HG02678 (cell line): ENCODE measurements around the gene TALDO1.

Experiments used
- ATAC-seq: cut with Tn5 transposase; IDR thresholded peaks from one replicate; pipeline ENCODE4 v1.9.1; 2021; ENCODE audit warnings: mild to moderate bottlenecking, moderate library complexity; ENCODE audit not compliant: unreplicated experiment

The TALDO1 gene

DNA sequence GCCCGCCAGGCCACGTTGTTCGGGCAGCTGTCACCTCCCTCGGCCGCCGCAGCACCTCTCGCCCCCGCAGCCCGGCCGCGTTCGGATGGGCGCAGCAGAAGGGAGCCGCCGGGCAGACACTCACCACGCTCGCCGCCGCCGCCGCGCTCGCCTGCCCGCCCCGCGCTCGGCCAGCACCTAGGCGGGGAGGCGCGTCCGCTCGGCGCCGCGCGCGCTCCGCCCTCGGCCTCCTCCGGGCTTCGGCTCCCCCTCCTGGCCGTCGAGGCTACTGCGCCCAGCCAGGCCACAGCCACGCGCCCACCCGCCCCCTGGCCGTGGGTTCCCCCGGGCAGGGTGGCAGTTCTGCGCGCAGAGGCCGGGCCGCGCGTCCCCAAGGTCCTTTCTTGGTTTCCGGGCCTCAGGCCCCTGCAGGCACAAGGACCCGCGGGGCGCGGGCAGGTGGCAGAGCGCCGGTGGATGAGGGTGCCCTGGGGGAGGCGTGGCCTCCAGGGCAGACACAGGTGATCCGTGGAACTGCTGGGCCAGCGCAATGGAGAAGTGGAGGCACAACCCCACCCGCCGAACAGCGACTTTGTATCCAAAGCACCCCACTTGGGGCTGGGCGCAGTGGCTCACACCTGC, 50.9 kb downstream of the TALDO1 start, which contains the start of gene SLC25A22:
Gene SLC25A22 (minus strand): TSS at position 189 of the 621 bp plus-strand sequence. CDS start 3,275 bp downstream, outside the sequence.
- peak; percentile 62 for ATAC-seq

DNA sequence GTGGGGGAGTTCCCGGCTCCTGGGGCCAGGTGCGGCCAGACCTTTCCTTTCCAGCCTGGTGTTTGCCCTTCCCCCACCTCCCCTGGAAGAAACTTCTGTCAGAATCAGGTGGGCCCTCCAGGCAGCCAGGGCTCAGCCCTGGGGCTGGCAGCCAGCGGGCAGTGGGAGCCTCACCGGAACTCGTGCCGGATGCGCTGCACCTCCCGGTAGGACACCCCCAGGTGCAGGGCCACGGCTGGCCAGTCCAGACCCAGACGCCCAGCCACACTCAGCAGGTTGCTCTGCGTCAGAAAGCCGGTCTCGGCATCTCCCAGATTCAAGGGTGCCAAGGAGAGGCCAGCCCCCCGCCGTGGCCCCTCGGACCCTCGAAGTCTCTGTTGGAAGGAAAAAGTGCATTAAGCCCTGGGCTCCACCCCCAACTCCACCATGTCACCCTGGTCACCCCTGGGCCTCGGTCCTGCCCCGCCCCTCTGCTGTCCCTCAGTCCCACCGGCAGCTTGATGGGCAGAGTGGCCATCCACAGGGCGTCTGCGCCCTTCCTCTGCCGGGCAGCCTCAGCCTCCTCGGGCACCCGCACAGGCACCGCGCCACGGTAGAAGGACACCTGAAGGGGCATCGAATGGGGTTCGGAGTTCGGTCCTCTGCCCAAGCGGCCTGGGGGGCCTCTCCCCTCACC, 52.5 kb downstream of the TALDO1 start:
- no peak for ATAC-seq

DNA sequence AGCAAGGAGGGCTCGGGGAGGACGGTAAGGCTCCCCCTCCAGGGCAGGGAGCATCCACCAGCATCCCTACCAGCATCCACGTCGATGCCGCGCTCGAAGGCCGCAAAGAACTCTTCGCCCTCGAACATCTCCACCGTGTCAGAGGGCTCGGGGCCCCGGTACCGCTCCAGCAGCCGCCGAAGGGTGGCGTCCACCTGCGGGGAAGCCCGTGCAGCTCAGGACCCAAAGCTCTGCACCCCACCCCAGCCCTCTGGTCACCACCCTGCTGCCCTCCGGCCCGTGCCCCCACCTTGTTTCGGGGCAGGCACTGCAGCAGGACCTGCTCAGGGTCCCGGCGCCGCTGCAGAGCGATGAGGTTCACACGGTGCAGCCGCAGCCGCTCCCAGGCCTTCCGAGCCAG, 53.2 kb downstream of the TALDO1 start:
- ATAC-seq, result no peak

DNA sequence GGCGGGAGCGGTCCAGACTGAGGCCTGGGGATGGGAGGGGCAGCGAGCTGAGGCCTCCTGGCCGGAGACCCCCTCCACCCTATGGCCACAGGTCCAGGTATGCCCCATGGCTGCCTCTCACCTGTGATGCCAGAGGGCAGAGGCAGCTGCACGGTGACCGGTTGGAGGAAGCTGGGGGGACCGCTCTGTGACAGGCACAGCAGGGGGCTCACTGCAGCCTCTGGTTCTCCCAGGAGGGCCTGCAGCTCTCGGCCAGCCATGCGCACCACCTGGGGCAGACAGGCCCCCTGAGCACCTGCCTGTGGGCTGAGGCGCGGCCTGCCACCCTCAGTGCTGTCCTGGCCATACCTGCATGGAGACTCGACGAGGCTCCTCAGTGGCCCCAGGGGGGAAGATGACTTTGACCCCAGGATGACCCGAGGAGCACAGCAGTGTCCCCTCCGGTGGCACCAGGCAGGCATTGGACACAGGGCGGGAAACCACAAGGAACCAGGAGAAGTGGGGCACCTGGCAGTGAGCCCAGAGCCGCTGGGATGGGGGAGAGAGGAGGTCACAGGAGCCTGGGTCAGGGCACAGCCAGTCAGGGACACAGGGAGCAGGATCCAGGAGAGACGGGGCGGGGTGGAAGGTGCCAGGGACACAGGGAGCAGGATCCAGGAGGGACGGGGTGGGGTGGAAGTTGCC, 54.0 kb downstream of the TALDO1 start:
- ATAC-seq, result no peak

DNA sequence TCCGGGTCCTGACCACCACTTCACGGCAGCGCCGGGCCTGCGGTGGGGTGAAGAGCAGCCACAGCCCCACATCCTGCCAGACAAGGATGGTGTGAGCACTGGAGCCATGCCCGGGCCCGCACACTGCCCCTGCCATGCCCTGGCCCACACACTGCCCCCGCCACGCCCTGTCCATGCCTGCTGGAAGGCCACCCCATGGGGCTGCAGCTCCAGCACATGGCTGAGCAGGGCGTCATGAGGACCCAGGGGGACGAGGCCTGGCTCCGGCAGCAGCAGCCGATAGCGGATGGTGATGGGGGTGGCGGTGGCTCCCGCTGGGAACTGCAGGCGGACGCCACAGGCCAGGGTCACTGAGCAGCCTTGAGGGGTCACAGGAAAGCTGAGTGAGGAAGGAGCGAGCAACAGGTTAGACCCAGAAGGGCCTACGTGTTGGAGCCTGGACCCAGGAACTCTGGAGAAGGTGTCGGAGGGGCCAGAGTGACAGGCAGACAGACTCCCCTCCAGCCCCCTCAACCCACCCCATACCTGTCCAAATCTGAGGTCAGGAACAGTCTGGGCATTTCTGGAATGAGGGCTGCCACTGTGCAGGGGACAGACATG, 54.9 kb downstream of the TALDO1 start:
- no peak for ATAC-seq

DNA sequence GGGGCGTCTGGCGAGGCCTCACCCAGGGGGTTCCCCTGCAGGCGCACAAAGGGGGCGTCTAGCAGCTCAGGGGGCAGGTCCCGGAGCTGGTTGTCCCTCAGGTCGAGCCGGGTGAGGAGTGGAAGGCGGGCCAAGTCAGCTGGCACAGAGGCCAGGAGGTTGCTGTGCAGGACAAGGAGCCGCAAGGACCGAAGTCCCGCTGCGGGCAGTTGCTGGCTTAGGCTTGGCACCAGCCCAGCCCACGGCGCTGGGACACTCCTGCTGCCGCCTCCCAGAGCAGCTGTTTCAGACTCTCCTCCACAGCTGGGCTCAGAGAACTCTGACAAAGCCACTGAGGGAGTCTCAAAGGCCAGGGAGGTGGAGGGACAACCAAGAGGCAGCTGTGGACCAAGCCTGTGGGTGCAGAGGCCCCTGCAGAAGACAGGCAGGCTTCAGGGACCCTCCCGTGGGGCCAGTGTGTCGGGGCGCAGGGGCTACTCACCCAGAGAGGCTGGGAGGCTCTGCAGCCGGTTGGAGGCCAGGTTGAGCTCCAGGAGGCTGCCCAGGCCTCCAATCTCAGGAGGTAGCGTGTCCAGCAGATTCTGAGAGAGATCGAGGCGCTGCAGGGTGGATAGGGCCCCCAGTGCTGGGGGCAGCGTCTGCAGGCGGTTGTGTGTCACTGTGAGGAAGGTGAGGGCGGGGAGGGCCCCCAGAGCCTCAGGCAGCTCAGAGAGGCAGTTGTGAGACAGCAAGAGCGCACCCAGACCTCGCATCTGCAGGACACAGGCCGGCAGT, 55.6 kb downstream of the TALDO1 start:
- ATAC-seq, result no peak

DNA sequence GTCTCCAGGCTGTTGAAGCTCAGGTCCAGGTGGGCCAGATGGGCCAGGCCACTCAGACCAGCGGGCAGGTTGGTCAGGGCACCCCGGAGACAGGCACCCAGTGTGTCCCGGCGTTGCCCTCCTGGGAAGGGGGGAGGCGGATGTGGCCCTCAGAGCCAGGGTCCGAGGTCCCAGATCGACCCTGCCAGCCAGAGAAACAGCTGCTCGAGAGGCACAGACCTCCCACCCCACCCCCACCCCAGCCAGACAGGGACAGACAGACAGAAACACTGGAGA, 56.1 kb downstream of the TALDO1 start:
- ATAC-seq, result no peak

DNA sequence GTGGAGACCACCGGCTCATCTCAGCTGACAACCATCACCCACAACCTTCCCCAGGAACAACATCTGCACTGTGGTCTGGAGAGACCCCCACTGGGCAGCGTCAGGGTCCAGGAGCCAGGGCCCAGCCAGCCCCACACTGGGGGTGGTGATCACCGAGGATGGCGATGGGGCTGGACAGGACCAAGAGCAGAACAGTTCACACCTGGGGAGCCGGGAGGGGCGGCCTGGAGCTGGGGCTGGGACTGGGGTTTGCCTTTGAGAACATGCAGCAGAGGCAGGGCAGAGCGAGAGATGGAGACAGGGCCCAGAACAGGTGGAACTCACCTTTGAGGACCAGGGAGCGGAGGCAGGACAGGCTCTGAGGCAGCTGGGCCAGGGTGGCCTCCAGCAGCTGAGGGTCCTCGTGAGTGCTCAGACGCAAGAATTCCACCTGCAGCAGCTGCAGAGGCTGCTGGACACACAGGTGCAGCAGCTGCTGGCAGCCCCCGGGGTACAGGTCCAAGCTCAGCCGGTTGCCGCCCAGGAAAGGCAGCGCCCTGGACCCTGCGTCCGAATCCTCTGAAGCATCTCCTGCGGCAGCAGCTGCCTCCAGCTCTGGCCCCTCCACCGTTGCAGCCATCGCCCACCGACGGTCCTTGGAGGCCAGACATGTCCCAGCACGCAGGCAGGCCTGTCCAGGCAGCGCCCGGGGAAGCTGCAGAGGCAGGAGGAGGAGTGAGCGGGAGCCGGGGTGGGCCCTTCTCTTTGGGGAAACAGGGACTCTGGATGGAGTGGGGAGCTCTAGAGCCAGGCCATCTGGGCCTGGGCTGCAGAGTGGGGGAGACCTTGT, 56.7 kb downstream of the TALDO1 start:
- ATAC-seq, result no peak

DNA sequence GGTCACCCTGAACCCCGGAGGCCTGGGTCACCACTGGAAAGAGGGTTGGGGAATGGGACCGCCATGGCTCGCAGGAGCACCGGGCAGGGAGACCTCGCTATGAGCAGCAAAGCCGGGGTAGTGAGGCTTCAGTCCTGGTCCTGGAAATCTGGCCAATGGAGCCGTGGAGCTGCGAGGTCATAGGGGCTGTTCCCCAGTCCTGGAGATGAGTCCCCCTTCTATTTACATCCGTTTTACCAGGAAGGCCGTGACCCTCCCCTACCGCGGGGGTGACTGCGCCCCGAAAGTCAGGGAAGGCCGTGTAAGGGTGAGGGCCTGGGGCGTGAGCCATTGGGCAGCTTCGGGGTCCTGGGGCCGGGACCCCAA, 57.3 kb downstream of the TALDO1 start:
- ATAC-seq, result no peak

DNA sequence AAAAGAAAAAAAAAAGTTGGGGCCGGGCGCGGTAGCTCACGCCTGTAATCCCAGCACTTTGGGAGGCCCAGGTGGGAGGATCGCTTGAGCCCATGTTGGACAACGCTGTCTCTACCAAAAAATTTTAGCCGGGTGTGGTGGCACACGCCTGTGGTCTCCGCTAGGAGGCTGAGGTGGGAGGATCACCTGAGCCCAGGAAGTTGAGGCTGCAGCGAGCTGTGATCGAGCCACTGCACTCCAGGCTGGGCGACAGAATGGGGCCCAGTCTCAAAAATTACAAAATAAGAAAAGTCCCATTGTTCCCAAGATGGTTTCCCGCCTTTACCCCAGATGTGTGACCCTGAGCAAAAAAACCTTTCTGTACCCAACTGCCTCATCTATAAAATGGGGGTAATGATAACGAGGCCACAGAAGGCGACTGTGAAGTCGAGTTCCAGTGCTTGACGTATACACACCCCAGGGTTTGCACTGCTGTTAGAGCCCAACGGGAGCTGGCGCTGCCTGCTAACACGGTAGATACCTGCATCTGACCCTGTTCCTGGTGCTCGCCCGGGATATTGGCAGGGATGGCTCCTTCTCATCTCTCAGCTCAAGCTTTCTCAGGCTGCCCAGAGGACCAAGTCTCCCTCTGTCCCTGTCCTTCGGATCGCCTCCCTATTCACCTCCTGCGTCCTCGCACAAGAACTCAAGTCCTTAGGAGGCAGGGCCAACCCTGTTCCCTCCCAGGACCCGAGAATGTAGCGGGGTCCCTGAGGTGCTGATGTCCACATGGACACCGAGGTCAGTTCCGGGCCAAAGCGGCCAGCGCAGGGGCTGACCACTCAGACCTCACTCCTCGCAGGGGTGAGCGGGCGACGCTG, 61.4 kb downstream of the TALDO1 start:
- no peak for ATAC-seq

DNA sequence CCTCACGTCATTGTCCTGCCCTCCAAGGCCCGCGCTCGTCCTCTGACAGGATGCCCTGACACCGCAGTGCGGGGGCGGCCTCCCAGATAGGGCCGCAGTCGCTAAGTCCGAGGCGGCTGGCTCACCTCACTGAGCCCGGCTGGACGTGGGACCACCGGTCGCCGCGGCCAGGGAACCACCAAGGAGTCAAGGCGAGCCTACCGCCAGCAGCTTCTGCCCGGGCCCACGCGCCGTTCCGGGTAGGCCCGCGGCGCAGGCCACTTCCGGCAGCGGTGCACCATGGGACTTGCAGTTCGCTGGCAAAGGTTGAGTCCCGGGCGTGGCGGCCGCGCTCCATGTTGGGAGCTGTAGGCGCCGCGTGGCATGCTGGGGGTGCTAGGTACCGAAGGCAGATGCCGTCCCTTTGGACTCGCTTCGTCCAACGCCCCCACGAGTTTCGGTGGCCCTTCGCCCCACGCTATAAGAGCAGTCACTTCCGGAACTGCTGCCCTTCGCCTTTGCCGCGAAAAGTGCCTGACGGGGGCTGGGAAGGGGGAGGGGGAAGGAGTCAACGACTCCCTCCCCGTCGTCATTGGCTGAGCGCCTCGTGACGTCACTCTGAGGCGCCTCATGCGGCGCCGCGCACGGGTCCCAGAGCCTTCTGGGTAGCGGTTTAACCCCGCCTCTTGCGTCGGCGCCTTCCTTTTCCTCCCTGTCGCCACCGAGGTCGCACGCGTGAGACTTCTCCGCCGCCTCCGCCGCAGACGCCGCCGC, 62.2 kb downstream of the TALDO1 start, which contains the start of gene RPLP2:
Gene RPLP2 (plus strand): TSS at position 681 of the 753 bp plus-strand sequence. CDS start 268 bp downstream, outside the sequence.
- peak; percentile 76 for ATAC-seq

DNA sequence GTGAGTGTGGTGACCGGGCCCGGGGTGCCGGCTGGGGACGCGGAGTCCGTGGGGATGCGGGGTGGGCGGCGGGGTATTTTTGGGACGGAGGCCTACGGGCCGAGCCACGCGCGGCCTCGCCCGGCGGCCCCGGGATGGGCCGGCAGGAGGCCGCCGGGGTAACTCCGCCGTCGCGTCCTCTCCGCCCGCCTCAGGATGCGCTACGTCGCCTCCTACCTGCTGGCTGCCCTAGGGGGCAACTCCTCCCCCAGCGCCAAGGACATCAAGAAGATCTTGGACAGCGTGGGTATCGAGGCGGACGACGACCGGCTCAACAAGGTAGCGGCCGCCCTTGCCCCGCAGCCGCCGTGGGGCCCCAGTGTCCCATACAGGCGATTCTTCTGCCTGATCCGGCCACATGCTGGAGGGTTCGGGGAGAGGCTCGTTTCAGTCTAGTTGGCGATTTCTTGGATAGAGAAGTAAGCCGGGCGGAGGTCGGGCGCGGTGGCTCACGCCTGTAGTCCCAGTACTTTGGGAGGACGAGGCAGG, 62.8 kb downstream of the TALDO1 start:
- no peak for ATAC-seq

DNA sequence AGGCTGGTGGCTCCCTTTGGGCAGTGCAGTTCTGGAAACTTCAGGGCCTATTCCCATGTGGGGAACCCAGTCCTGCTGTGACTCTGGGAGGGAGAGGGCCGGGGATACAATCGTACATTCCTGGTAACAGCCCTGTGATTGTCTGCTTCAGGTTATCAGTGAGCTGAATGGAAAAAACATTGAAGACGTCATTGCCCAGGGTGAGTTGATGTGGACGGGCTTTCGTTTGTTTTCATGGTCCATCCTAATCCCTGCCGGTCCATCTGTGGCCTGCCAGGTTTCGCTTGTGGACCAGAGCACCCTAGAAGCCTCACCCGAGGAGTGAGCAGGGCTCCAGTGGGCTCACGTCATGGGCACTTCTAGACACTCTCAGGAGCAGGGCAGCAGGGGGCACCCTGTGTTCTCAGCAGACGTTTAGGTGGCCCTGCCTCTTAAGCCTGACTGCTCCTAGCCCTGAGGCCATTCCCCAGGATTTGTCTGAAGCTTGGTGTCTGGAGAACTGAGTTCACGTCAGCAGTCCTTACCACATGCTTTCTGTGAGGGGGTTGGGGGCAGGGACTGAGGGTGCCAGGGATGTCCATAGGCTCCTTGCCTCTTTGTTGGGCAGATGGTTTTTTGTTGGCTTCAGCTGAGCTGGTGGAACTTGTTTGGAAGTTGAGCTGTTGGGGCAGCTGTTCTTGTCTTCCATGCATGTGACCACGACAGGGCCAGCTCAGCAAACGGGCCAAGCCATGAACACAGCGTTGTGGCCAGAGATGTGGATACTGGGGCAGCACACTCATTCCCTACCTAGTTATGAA, 64.4 kb downstream of the TALDO1 start:
- no peak for ATAC-seq

DNA sequence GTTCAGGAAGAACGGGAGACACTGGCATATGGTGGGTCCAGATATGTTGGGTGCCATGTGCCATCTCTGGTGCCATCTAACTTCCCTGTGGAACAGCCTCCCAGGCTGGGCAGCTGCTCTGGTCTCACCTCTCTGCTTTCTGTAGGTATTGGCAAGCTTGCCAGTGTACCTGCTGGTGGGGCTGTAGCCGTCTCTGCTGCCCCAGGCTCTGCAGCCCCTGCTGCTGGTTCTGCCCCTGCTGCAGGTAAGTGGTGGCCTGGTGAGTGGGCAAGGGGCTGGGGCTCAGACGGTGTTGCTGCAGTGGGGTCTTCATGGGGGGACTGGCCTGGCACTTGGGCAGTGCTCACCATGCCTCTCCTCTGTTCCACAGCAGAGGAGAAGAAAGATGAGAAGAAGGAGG, 65.1 kb downstream of the TALDO1 start:
- no peak for ATAC-seq

DNA sequence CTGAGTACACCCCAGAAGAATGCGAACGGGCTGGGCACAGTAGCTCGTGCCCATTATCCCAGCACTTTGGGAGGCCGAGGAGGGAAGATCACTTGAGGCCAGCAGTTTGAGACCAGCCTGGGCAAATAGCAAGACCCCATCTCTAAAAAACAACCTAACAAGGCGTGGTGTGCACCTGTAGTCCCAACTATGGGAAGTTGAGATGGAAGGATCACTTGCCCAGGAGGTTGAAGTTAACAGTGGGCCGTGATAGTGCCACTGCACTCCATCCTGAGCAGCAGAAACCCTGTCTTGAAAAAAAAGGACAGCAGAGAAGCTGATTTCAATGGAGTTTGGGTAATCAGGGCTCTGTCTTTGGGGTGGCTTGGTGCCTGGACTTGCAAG, 65.8 kb downstream of the TALDO1 start:
- ATAC-seq, result no peak

DNA sequence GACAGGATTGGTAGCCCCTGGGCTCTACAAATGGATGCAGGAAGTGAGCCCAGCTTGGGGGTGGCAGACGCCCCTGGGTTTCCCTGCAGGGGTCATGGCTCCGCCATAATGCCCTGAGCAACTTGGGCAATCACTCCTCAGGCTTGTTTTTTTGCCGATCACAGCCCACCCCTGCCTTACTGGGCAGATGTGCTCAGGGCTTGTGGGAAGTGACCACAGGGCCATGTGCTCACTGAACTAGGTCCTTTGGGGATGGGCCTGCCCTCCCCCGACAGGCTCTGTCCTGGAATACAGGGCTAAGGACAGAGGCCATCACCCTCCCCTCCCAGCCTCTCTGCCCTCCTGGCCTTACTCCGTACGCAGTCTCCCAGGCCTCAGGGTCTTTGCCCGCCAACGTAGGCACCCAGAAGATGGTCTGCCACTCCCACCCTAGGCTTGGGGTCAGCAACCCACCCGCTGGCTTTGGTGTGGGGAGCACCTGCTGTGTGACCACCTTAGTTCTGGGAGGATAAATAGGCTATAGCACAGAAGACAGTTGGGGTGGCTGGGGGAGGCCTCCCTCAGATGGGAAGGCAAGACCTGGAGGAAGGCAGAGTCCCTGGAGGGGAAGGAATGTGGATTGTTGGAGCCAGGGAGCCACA, 66.3 kb downstream of the TALDO1 start:
- no peak for ATAC-seq
